ENCODE data around the gene GRK5.

Gene GRK5

GRCh38 chr10:119391440-119392251 lies 184.3 kb downstream of the GRK5 start:
- Histone ChIP-seq H3K4me3 (ENCODE audit: low read length) (no peak overlapping the region), H3K36me3 (ENCODE audit: control insufficient read depth, insufficient read depth, low read length) (no peaks in the 10 kb centered on the region), H3K27me3 (ENCODE audit: control insufficient read depth, insufficient read depth, low read length) (no peaks in the 10 kb centered on the region), H3K27ac (ENCODE audit: low read depth, low read length) (no peak overlapping the region), H3K9ac (ENCODE audit: low read length) (no peak overlapping the region), H3K4me1 (ENCODE audit: control insufficient read depth, insufficient read depth, low read length) (peaks cover 2% of the 10 kb centered on the region)

DNA sequence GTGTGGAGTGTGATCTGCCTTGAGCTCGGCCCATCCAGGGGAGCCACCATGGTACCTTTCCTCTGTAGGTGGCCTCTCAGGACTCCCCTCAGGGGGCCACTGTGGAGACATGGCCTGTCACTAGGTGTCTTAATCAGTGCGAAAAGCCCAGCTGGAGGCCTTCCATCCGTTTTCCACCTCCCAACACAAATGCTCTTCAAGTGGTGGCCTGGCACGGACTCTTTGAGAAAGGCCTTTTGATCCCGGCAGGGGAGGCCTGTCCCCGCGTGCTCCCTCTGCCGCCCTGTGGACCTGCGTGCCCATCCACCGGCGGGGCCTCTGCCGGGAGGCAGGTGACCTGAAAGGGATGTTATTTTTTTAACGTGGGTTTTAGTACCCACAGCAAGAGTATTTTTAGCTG lies 185.6 kb downstream of the GRK5 start:
- no peaks in the 10 kb centered on the region for H3K36me3 ChIP-seq (ENCODE audit: control insufficient read depth, insufficient read depth, low read length)
- peaks cover 2% of the 10 kb centered on the region for H3K4me1 ChIP-seq (ENCODE audit: control insufficient read depth, insufficient read depth, low read length)
- H3K27me3 ChIP-seq (ENCODE audit: control insufficient read depth, insufficient read depth, low read length) = no peaks in the 10 kb centered on the region
- H3K9ac ChIP-seq (ENCODE audit: low read length) = no peak overlapping the region
- H3K4me3 ChIP-seq (ENCODE audit: low read length) = no peak overlapping the region
- H3K27ac ChIP-seq (ENCODE audit: low read depth, low read length) = no peak overlapping the region

DNA sequence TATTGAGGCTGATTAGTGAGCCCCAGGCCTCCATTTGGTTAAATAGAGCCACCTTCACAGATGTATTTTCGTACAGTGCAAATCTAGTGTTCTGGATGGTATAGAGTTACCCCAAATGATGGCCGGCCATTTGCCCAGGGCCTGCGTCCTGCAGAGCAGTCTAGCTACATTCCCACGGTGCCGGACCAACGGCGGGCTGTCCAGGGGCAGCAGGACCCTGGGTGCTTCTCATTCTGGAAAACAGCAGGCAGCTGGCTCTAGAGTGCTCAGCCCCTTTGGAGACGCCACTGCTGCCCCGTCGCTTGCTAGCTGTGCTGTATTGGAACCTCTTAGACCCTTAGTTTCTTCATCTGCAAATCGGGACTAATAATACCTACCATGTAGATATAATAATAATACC lies 186.1 kb downstream of the GRK5 start:
- Histone ChIP-seq H3K4me3 (ENCODE audit: low read length) (no peak overlapping the region), H3K27ac (ENCODE audit: low read depth, low read length) (no peak overlapping the region)

GRCh38 chr10:119393845-119394244 lies 186.5 kb downstream of the GRK5 start:
- Histone ChIP-seq H3K4me1 (ENCODE audit: control insufficient read depth, insufficient read depth, low read length) (peaks cover 2% of the 10 kb centered on the region), H3K36me3 (ENCODE audit: control insufficient read depth, insufficient read depth, low read length) (no peaks in the 10 kb centered on the region), H3K27me3 (ENCODE audit: control insufficient read depth, insufficient read depth, low read length) (no peaks in the 10 kb centered on the region), H3K27ac (ENCODE audit: low read depth, low read length) (no peak overlapping the region), H3K9ac (ENCODE audit: low read length) (no peak overlapping the region), H3K4me3 (ENCODE audit: low read length) (no peak overlapping the region)

More for the DNA sequence above, 186.1 kb downstream of the GRK5 start:
- no peaks in the 10 kb centered on the region for H3K27me3 ChIP-seq (ENCODE audit: control insufficient read depth, insufficient read depth, low read length)
- peaks cover 2% of the 10 kb centered on the region for H3K4me1 ChIP-seq (ENCODE audit: control insufficient read depth, insufficient read depth, low read length)
- H3K9ac ChIP-seq (ENCODE audit: low read length) = no peak overlapping the region
- no peaks in the 10 kb centered on the region for H3K36me3 ChIP-seq (ENCODE audit: control insufficient read depth, insufficient read depth, low read length)

GRCh38 chr10:119394657-119395279 lies 187.4 kb downstream of the GRK5 start:
- no peaks in the 10 kb centered on the region for H3K27me3 ChIP-seq (ENCODE audit: control insufficient read depth, insufficient read depth, low read length)
- H3K36me3 ChIP-seq (ENCODE audit: control insufficient read depth, insufficient read depth, low read length) = no peaks in the 10 kb centered on the region
- H3K4me3 ChIP-seq (ENCODE audit: low read length) = no peak overlapping the region
- H3K4me1 ChIP-seq (ENCODE audit: control insufficient read depth, insufficient read depth, low read length) = peaks cover 2% of the 10 kb centered on the region
- H3K27ac ChIP-seq (ENCODE audit: low read depth, low read length) = no peak overlapping the region
- no peak overlapping the region for H3K9ac ChIP-seq (ENCODE audit: low read length)

GRCh38 chr10:119395280-119396007 lies 188.1 kb downstream of the GRK5 start:
- Histone ChIP-seq H3K36me3 (ENCODE audit: control insufficient read depth, insufficient read depth, low read length) (no peaks in the 10 kb centered on the region), H3K27me3 (ENCODE audit: control insufficient read depth, insufficient read depth, low read length) (no peaks in the 10 kb centered on the region), H3K27ac (ENCODE audit: low read depth, low read length) (no peak overlapping the region), H3K4me3 (ENCODE audit: low read length) (no peak overlapping the region), H3K4me1 (ENCODE audit: control insufficient read depth, insufficient read depth, low read length) (peaks cover 2% of the 10 kb centered on the region), H3K9ac (ENCODE audit: low read length) (no peak overlapping the region)

DNA sequence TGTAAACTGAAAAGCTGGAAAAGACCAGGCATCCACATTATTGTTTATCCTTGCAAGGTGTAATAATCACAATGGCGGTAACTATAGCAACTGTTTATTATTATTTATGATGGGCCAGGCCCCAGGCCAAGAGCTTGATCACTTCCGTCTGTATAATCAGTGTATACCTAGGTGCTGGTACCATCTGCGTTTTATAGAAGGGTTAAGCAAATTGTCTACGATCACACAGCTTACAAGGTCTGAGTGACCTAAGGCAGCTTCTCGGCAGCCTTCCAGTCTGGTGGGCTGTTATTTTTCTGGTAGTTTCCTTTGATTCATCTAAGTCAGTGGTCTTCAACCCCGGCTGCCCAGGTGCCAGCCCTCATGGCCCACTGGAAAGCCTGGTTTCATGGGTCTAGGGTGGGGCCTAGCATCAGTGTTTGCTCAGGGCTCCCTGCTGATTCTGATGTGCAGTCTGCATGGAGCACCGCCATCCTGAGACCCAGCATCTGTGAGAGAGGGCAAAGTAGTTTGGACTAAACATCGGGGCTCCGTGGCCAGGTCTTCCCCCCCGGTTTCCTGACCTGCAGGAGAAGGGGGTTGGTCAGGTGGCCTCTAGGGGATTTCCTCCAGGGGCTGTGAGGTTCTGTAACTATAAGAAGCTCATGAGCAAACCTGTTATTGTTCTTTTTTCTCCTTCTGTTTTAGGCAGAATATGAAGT lies 188.8 kb downstream of the GRK5 start:
- Histone ChIP-seq H3K4me3 (ENCODE audit: low read length) (no peak overlapping the region), H3K27me3 (ENCODE audit: control insufficient read depth, insufficient read depth, low read length) (no peaks in the 10 kb centered on the region), H3K27ac (ENCODE audit: low read depth, low read length) (no peak overlapping the region), H3K4me1 (ENCODE audit: control insufficient read depth, insufficient read depth, low read length) (peaks cover 2% of the 10 kb centered on the region), H3K9ac (ENCODE audit: low read length) (no peak overlapping the region), H3K36me3 (ENCODE audit: control insufficient read depth, insufficient read depth, low read length) (no peaks in the 10 kb centered on the region)

DNA sequence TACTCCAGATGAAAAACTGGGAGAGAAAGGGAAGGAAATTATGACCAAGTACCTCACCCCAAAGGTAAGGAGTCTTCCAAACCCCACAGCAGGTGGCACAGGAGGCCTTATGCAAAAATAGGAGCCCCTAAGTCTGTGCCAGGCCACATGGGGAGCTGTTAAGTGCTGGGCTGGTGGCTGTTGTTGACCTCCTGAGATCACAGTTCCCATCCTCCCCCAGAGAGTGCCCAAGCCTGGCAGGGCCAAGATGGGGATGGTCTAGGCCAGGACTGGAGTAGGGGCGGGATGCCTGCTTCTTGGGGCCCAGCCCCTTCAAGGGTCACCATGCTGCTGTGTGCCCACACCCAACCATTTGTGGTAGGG lies 189.3 kb downstream of the GRK5 start:
- H3K27ac ChIP-seq (ENCODE audit: low read depth, low read length) = no peak overlapping the region
- peaks cover under 1% of the 10 kb centered on the region for H3K4me1 ChIP-seq (ENCODE audit: control insufficient read depth, insufficient read depth, low read length)
- H3K36me3 ChIP-seq (ENCODE audit: control insufficient read depth, insufficient read depth, low read length) = no peaks in the 10 kb centered on the region

GRCh38 chr10:119397416-119397815 lies 190.0 kb downstream of the GRK5 start:
- no peak overlapping the region for H3K4me3 ChIP-seq (ENCODE audit: low read length)
- H3K4me1 ChIP-seq (ENCODE audit: control insufficient read depth, insufficient read depth, low read length) = no peaks in the 10 kb centered on the region
- H3K27me3 ChIP-seq (ENCODE audit: control insufficient read depth, insufficient read depth, low read length) = no peaks in the 10 kb centered on the region
- H3K36me3 ChIP-seq (ENCODE audit: control insufficient read depth, insufficient read depth, low read length) = no peaks in the 10 kb centered on the region
- no peak overlapping the region for H3K9ac ChIP-seq (ENCODE audit: low read length)
- H3K27ac ChIP-seq (ENCODE audit: low read depth, low read length) = no peak overlapping the region

More for the DNA sequence above, 189.3 kb downstream of the GRK5 start:
- Histone ChIP-seq H3K9ac (ENCODE audit: low read length) (no peak overlapping the region), H3K27me3 (ENCODE audit: control insufficient read depth, insufficient read depth, low read length) (no peaks in the 10 kb centered on the region), H3K4me3 (ENCODE audit: low read length) (no peak overlapping the region)

GRCh38 chr10:119398996-119399395 lies 191.6 kb downstream of the GRK5 start:
- H3K9ac ChIP-seq (ENCODE audit: low read length) = no peak overlapping the region
- no peaks in the 10 kb centered on the region for H3K36me3 ChIP-seq (ENCODE audit: control insufficient read depth, insufficient read depth, low read length)
- H3K4me3 ChIP-seq (ENCODE audit: low read length) = no peak overlapping the region
- H3K27me3 ChIP-seq (ENCODE audit: control insufficient read depth, insufficient read depth, low read length) = no peaks in the 10 kb centered on the region
- no peak overlapping the region for H3K27ac ChIP-seq (ENCODE audit: low read depth, low read length)
- no peaks in the 10 kb centered on the region for H3K4me1 ChIP-seq (ENCODE audit: control insufficient read depth, insufficient read depth, low read length)

GRCh38 chr10:119399466-119399865 lies 192.1 kb downstream of the GRK5 start:
- Histone ChIP-seq H3K36me3 (ENCODE audit: control insufficient read depth, insufficient read depth, low read length) (no peaks in the 10 kb centered on the region), H3K4me3 (ENCODE audit: low read length) (no peak overlapping the region), H3K27ac (ENCODE audit: low read depth, low read length) (no peak overlapping the region), H3K9ac (ENCODE audit: low read length) (no peak overlapping the region), H3K4me1 (ENCODE audit: control insufficient read depth, insufficient read depth, low read length) (no peaks in the 10 kb centered on the region), H3K27me3 (ENCODE audit: control insufficient read depth, insufficient read depth, low read length) (no peaks in the 10 kb centered on the region)
